ENCODE results near the gene RIMS4.
"Not testable (repeated sequence)": the region's sequence is repeated elsewhere in the genome, so short reads cannot be mapped to it uniquely, and the experiment has no call there.

Gene RIMS4

DNA sequence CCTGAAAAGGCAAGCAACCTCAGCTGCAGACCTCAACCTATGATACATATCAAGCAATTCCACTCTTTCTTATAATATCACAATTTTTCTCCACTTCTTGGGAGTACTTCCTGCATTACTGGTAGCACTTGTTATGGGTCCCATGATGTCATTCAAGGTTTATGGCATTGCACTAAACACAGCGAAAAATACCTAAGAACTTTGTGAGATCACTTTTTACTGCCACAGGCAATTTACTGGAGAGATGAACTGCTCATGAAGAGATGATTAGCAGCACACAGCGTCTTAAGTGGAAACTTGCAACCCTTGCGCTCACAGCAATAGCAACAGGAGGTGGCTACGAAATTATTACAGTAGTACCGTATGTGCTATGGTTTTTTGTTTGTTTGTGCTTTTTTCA lies 19.3 kb upstream of the RIMS4 start:
- DNase-seq, result no peak

GRCh38 chr20:44828640-44829039 lies 18.3 kb upstream of the RIMS4 start:
- DNase-seq, result no peak

DNA sequence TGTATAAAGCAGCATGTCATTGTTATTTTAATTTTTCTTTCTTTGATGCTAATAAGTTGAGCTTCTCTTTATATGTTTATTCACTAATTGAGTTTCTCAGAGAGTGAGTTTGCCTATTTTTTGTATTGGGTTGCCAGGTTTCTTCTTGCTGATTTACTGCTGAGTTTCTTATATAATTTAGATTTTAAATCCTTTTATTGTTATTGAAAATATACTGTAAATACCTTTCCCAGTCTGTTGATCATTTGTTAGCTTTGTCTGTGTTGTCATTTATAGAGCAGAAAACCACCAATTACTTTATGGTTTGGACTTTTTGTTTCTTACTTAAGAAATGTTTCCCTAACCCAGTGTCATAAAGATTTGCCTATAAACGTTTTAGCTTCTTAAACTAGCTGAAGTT lies 17.1 kb upstream of the RIMS4 start:
- no peak for DNase-seq

- not testable (repeated sequence) for DNase-seq
Measured at GRCh38 chr20:44821576-44821975, 11.2 kb upstream of the RIMS4 start.

GRCh38 chr20:44819936-44820335 lies 9.6 kb upstream of the RIMS4 start:
- DNase-seq, result no peak

- DNase-seq, result no peak
Measured at GRCh38 chr20:44817143-44817910, 7.0 kb upstream of the RIMS4 start.

- no peak for DNase-seq
Measured at GRCh38 chr20:44814937-44815336, 4.6 kb upstream of the RIMS4 start.

GRCh38 chr20:44811150-44811685 lies 872 bp upstream of the RIMS4 start:
- DNase-seq, result no peak

DNA sequence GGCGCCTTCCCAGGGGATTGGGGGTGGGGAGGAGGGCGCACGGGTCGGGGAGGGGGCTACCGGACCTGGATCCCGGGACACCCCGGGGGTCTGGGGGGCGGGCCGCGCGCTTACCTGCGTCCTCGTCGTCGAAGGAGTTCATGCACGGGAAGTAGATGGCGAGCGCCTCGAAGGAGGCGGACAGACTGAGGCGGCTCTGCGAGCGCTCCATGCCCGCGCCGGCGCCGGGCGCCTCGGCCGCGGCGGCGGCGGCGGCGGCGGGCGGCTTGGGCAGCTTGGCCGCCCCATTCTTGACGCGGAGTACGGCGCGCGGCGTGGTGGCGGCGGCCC lies 320 bp downstream of the RIMS4 start:
- DNase-seq, result no peak

GRCh38 chr20:44809380-44810060 lies 826 bp downstream of the RIMS4 start:
- DNase-seq, result no peak

DNA sequence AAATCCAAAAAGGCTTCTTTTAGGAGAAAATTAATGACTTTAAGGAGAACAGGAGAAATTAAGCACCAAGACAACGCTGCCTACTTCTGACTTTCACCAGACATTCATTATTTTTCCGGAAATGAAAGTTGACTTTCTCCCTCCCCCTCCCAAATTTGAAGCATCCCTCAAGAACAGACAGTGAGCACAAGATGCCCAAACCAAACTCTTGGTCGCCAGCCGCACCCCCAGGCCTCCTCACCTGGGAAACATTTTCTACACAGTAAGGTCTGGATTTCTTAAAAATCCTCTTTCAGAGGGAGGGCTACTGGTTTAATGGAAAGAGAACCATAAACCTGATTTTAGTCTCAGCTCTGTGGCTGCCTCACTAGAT lies 2.7 kb downstream of the RIMS4 start:
- no peak for DNase-seq

GRCh38 chr20:44807051-44807683 lies 3.2 kb downstream of the RIMS4 start:
- no peak for DNase-seq

DNA sequence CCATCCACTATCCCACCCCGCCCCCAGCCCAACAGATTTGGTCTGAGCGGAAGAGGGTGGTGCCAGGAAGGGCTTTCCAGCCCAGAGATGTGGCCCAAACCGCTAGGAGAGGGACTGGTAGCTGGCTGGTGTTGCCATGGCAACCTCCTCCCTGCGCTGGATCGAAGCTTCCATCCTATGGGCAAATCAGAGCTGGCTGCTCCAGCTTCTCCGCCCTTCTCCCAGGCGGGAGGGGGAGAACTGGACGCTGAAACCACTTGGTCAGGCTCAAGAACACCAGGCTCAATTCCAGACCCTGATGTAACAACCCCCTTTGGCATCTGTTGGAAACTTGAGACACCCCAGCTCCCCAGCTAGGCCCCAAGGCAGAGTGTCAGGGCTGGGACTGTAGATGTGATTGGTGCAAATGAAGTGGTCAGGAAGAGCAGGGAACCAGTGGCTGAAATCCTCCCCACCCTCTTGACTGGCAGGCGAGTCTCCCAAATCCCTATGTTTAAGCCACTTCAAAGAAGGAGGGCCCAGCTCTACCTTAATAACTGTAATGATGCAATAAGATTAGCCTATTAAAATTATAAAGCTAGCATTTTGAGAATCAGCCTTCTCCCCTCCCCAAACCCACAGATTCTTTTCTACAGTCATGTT lies 4.2 kb downstream of the RIMS4 start:
- DNase-seq, result peak; percentile 23

- DNase-seq, result no peak
Measured at GRCh38 chr20:44805335-44805978, 4.9 kb downstream of the RIMS4 start.

DNA sequence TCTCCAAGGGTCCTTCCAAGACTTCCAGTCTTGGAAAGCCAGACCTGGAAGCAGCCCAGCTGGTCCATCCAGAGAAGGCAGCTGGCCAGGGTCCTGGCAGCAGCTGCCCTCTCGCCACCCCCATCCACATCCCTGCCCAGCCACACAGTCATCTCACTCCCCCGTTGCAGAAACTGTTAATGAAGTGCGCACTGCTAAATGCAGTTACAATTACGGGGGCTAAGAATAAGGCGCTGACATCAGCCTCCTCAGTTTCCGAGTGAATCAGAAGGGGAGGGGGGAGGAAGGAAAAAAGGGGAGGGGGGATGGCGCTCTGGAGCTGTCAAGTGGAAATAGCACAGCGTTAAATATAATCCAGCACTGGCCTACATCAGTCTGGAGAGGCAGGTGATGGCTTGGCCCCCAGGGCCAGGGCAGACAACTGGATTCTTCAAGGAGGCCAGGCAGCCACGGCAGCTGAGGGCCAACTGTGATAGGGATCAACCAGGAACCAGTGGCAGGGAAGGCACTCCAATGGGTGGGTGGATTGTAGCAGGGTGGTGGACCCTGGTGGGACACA lies 6.9 kb downstream of the RIMS4 start:
- no peak for DNase-seq

GRCh38 chr20:44802702-44803101 lies 7.6 kb downstream of the RIMS4 start:
- no peak for DNase-seq

- no peak for DNase-seq
Measured at GRCh38 chr20:44800391-44801046, 9.8 kb downstream of the RIMS4 start.

- DNase-seq, result no peak
Measured at GRCh38 chr20:44799691-44800090, 10.7 kb downstream of the RIMS4 start.

DNA sequence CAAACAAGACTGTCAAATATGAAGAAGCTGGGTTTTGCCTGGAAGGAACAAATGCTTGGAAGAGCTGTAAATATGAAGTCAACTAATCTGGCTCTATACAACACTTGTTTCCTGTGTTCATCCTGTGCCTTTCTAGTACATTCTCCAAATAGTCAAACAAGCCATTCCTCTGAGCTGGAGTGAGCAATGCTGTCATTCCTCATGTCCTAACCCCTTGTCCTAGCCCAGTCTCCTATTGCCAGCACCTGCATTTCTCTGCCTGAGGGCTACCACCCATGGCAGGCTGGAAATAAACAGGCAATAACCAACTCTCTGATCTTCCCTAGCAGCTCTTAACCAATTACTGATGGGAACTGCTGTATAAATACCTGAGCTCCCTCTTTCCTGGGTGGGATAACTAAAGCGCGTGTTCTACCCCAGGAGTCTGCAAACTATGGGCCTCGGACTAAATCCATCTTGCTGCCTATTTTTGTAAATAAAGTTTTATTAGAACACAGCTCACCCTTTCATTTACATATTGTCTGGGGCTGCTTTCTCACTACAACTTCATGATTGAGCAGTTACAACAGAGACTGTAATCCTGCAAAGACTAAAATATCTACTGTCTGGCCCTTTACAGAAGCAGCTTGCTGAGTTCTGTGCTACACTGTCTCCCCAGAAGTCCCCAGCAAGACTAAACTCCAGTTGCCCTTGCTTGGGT lies 13.4 kb downstream of the RIMS4 start:
- no peak for DNase-seq

GRCh38 chr20:44796311-44796710 lies 14.0 kb downstream of the RIMS4 start:
- no peak for DNase-seq

DNA sequence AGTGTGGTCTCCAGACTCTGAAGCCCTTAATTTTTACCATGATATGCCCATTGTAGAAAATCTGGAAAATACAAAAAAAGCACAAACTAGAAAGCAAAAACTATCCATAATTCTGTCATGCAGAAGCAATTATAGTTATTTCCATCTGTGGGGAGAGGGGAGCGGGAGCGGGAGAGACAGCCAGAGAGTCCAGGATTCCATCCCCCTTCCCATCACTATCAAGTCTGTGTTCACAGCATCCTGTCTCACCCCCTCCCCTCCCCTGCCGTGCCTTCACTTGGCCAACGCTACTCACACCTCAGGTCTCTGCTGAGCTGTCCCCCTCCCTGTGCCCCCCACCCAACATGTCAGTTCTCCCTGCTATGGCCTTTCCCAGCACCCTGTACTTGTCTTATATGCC lies 14.5 kb downstream of the RIMS4 start:
- DNase-seq, result no peak

GRCh38 chr20:44792796-44793195 lies 17.6 kb downstream of the RIMS4 start:
- no peak for DNase-seq
